Left forelimb (tissue), 1 donor: ENCODE results near the gene SCN9A.
"Not testable (repeated sequence)": the region's sequence is repeated elsewhere in the genome, so short reads cannot be mapped to it uniquely, and the experiment has no call there.

Experiments used
- DNase-seq: peaks from one replicate; pipeline ENCODE4 v3.0.0-alpha.2; 2018; ENCODE audit warnings: low spot score

Gene SCN9A

DNA sequence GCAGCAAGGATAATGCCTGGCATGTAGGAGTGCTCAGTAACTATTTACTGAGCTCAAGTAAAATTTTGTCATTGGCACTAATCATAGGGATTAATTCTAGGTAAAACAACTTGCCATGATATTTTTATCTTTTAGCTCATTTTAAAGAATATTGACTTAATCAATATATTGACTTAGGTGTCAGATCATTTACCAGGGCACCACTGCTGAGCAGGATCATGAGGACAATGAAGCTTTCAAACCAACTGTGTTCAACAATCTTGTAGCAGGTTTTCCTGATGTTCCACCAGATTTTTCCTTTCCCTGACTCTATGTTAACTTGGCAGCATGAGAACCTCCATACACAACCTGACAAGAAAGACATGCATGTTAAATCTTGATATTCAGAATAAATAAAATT is 133.4 kb downstream of the SCN9A start:
- no peak for DNase-seq

DNA sequence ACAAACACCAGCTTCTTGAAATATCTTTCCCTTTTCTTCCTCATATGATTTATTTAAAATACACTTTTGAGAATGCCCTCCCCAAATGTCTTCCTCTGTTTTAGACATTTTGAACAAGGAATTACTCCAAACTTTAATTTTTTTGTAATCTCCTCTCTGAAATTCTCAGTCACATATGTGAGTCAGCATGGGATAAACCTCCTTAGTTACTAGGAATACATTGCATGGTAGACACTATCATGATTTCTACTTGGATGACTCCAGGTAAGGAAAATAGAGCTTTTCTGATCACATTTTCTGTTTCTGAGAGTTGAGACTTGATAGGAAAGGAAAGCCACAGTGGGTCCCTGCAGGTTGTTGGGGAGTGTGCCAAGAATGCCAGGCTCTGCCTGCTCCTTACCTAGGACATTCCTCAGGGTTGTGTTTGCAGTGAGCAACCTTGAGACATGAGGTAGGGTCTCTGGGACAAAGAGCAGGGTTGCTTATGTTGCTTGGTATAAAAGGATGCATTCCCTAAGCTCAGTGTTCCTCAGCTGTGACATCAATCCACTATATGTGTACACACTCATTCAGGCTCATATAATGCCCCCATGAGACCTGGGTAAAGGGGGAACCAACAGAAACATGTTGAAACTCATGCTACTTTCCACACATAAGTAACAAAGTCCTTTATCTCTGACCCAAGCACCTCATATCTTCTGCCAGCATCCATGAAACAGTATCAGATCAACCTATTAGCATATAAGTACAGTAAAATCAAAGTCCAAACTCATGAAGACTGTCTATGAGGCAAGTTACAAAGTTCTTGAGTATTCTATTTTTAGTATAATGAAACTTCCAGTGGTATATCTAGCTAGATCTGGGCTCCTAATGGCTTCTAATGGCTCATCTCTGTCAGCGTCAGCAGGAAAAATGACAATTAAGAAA is 135.1 kb downstream of the SCN9A start:
- DNase-seq, result no peak

DNA sequence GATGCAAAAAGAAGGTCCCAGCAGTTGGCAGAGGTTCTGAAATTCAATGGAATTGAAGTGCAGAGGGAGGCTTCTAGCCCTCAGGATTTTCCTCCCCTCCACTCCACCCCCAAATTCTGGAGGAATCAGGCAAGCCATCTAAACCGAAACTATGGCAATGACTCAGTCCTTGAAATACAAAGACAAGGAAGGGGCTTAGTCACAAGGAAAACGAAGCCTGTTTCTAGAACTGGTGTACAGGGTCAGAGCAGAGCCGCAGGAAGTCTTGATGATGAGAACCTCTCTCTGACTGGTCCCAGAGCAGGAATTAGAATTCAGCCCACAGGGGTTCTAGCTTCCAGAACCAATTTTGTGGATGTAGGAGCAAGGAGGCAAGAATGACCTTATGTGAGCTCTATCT is 136.2 kb downstream of the SCN9A start:
- DNase-seq, result no peak

DNA sequence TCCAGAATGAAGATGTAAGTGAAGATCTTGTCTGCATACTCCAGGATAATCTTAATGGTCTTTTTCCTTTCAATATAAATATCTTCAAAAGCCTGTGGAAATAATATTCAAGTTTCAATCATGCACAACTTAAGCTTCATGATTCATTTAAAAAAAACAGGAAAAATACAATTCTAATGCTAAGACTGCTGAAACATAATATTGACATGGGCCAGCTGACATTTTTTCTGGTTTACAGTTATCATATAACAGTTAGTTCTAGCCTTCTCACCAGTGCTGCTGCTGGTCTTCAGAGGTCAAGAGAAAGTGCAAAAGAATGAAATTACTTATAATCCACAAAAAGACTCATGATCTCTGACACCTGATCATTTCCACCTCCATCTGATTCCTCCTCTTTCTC is 137.6 kb downstream of the SCN9A start:
- DNase-seq, result no peak

DNA sequence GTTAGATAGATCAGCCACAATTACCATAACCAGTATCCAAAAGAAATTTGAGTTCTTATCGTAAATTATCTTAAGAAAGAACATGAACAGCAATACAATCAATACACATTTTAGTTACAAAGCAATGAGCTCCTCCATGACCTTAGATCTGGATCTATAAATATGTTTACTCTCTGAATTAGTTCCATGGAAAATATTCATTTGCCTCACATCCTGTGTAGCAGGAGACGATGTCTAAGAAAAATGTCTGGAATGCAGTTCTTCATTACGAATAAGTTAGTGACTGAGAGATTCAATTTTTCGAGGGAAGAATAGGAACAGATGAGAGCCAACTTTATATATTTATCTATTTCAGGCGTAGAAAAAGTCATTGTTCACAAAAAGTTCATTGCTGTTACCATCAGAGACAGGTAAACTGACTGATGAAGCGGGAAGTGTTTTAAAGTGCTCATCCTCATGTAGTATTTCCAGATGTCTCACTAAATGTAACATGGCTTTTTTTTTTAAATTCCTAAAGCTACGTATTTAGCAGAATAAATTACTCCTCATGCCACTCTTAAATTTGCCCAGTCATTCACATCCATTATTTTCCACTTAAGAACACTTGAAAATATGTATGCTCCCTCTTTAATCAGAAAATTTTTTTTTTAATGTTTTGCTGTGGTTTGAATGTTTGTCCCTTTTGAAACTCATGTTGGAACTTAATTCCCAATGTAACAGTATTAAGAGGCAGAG is 141.5 kb downstream of the SCN9A start:
- DNase-seq, result no peak

DNA sequence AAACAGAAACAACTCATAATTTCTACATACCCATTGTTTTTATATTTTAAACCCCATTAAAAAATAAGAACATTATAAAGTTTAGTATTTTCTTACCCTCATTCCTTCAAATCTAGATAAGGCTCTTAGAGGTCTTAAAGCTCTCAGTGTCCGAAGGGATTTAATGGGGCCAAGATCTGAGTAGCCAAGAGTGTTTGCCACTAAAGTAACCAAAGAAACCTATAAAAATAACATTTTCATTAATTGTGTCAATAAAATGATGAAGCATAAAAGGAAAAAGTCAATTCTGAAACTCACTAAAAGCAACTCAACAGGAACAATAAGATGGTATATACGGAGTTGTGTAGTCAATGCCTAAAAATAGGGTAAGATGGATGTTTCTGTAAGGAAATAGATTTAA is 142.5 kb downstream of the SCN9A start:
- no peak for DNase-seq

DNA sequence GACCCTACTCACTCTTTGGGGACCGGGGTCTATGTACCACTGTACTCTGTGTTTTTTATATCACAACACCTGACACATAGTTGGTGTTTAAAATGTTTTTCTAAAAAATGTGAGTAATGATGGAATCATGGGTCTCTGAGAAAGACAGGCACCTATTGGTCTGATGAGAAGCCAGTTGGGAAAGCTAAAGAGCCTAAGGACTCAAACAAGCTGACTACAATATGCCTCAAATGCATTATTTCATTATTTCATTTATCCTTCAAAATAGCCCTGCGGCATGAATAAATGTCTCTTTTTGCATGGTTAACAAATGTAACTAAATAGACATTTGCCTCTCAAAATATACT is 145.0 kb downstream of the SCN9A start:
- DNase-seq, result no peak

DNA sequence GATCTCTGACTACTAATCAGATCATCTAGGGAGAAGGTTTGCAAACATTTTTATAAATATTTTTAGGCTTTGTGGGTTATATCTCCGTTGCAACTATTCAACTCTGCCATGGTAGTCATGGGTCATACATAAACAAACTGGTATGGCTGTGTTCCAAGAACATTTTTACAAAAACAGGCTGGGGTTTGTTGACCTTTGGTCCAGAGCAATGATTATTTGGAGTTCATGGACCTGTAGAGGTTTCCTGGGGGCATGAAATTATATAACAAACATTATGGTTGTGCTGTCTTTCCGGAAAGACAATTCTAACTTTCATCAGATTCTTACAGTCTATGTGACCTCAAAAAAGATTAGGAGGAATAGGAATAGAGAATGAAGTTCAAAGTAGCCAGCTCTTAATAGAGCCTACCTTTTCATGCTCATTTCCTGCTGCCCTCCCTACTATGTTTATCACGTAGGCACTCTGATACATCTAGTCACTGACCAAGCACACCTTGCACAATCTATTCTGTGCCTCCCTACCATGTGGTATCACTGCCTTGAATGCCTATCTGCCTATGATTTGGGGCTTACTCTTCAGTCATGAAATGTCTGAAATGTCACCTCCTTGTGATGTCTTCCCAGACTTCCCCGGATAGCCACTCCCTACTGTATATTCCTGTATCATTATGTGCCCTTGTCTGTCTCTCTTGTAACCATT is 145.6 kb downstream of the SCN9A start:
- DNase-seq, result no peak

DNA sequence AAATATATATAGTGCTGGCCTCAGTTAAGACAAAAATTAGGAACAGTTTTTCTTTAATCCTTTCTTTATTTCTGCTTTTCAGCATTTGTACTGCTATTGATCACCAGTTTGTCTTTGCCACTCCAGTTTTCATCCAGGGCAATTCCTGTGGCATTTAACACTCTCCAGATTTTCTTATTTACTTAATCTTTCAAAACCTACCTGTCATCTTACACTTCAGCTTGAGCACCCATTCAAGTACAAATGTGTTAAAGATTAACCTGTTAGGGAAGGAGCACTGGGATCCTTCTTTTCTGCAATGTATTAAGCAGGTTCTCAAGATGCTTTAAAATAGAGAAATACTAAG is 146.1 kb downstream of the SCN9A start:
- DNase-seq, result no peak

DNA sequence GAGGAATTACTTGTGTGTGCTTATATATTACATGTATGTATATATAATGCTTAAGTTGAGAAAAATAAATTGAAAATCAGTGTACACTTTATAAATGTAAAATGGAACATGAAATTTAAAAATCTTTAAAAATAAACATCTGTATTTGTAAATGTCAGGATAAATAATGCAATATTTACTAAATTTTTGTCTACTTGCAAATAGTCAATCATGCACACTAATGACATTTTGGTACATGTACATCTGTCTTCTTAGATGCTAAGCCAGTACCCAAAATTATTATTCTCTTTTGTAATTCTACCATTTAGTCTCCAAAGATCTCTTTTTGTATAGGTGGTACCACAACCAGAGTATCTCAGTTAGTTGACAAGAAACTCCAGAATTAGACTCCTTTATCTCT is 151.5 kb downstream of the SCN9A start:
- DNase-seq, result no peak

DNA sequence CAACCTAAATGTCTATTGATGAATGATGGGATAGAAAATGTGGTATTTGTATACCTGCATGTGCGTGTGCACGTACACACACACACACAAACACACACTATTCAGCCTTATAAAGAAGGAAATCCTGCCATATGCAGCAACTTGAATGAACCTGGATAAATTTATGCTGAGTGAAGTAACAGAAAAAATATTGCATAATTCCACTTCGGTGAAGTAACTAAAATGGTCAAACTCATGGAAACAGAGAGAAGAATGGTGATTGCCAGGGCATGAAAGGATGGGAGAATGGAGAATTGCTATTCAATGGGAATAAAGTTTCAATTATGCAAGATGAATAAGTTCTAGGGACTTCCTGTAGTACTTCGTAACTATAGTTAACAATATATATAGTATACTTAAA is 152.4 kb downstream of the SCN9A start:
- no peak for DNase-seq

DNA sequence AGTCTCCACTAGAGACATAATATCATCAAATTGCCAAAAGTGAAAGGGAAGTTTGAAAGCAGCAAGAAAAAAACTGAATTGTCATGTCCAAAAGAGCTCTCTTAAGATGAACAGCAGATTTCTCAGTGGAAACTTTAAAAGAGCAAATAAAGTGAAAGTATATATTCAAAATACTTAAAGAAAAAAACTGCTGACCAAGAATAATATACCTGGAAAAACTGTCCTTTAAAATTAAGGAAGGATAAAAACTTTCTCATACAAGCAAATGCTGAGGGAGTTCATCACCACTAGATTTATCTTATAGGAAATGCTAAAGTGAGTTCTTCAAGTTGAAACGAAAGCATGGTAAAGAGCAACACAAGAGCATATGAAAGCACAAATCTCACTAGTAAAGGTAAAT is 164.7 kb downstream of the SCN9A start:
- DNase-seq, result no peak

DNA sequence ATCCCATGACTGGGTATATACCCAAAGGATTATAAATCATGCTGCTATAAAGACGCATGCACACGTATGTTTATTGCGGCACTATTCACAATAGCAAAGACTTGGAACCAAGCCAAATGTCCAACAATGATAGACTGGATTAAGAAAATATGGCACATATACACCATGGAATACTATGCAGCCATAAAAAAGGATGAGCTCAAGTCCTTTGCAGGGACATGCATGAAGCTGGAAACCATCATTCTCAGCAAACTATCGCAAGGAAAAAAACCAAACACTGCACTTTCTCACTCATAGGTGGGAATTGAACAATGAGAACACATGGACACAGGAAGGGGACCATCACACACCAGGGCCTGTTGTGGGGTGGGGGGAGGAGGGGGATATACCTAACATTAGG is 165.8 kb downstream of the SCN9A start:
- not testable (repeated sequence) for DNase-seq

DNA sequence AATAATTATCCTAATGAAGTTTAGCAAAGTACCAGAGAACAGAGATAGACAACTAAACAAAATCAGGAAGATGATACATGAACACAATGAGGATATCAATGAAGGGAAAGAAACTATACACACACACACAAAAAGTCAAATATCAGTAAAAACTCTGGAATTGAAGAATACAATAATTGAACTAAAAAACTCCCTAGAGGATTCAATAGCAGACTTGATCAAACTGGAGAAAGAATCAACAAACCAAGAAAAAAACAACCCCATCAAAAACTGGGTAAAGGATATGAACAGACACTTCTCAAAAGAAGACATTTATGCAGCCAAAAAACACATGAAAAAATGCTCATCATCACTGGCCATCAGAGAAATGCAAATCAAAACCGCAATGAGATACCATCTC is 166.4 kb downstream of the SCN9A start:
- not testable (repeated sequence) for DNase-seq

DNA sequence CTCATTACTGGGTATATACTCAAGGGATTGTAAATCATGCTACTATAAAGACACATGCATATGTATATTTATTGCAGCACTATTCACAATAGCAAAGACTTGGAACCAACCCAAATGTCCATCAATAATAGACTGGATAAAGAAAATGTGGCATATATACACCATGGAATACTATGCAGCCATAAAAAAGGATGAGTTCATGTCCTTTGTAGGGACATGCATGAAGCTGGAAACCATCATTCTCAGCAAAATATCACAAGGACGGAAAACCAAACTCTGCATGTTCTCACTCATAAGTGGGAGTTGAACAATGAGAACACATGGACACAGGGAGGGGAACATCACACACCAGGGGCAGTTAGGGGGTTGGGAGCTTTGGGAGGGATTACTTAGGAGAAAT is 169.6 kb downstream of the SCN9A start:
- DNase-seq, result not testable (repeated sequence)

DNA sequence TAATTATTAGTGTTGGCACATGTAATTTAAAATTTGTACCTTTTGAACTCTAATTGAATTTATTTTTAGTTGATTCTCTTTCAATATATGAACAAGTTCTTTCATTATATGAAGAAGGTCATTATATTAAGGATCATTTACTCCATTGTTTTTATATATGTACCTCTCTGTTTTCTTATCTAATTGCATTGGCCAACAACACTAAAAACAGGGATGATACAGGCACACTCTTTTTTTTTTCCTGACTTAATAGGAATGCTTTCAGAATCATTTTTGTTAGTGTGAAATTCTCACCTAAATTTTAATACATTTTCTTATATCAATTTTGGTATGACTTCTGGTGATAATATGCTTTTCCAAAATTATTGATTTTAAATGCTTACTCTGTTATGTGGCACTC is 173.0 kb downstream of the SCN9A start:
- no peak for DNase-seq

DNA sequence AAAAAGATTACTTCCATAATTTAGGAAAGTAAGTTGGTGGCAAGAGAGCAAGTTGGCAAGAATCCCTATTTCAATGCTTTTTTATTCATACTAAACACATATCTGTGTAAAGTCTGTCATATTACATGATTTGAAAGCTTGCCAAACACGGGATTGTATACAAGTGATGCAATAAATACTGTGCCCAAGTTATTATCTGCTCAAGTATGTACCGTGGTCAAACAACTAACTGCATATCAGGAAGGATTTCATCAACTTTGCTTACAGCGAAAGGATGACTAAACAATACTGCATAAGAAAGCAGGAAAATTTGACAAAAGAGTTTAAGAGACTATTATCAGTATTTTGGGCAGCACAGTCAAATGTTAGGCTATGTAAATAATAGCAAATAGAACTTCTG is 178.3 kb downstream of the SCN9A start:
- no peak for DNase-seq

DNA sequence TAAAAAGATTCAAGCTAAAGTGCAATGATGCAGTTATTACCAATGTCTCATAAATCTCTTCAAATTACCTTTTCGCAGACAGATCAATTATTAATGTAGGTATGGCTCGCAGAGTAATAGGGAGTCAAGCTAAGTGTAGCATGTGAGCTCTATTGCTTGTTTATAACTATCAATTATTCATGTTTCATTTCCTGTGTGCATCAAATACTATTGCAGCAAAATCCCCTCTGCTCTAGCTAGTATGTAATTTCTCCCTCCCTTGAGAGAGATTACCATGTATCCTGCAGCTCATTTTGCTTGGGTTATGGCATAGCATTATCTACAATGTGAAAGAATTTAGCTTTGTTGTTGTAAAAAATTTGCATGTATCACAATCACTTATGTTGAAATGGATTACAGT is 182.3 kb downstream of the SCN9A start:
- DNase-seq, result no peak

DNA sequence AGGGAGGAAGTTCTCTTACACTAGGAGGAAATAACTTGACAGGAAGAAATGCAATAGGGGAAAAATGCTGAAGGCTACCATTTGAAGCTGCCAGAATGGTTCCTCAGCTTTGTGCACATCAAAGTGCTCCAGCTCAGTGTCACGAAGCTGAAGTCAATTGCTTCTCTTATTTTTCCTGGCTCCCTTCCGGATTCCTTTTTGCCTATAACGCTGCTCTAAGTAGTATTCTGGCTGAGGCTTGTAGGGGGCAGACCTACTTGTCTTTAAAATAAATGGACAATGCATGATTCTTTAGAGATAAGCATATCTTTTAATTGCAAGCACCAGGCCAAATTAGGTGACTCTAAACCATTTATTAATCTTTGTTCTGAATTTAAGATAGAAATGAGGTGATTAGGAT is 187.7 kb downstream of the SCN9A start:
- DNase-seq, result no peak

DNA sequence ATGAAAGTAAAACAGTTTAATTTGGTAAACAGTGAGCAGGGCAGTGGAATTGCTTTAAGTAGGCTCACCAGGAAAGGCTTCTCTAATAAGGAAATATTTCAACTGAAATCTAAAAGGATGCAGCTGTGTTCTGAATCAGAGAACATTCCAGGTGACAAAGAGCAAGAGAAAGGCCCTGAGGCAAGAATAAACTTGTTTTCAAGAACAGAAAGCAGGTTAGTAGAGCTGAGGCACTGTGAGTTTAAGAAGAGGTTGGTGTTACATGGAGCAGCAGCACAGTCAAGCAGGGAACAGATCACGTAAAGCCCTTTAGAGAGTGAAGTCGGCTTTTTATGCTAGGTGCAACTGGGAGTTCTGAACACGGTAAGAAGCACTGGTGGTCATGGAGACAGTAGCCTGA is 191.0 kb downstream of the SCN9A start:
- DNase-seq, result no peak

DNA sequence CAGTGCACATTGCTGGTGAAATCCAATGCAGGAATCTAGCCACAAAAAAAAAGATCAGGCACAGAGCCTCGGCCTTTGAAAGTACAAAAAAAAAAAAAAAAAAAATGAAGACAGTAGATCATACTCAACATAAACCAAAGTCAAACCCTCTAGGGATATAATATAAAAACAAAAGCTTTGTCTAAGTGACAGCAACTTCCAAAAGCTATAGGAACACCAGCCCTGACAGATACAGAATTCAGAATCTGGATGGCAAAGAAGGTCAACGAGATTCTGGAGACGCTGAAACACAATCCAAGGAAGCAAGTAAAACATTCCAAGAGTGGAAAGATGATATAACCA is 194.0 kb downstream of the SCN9A start:
- no peak for DNase-seq

DNA sequence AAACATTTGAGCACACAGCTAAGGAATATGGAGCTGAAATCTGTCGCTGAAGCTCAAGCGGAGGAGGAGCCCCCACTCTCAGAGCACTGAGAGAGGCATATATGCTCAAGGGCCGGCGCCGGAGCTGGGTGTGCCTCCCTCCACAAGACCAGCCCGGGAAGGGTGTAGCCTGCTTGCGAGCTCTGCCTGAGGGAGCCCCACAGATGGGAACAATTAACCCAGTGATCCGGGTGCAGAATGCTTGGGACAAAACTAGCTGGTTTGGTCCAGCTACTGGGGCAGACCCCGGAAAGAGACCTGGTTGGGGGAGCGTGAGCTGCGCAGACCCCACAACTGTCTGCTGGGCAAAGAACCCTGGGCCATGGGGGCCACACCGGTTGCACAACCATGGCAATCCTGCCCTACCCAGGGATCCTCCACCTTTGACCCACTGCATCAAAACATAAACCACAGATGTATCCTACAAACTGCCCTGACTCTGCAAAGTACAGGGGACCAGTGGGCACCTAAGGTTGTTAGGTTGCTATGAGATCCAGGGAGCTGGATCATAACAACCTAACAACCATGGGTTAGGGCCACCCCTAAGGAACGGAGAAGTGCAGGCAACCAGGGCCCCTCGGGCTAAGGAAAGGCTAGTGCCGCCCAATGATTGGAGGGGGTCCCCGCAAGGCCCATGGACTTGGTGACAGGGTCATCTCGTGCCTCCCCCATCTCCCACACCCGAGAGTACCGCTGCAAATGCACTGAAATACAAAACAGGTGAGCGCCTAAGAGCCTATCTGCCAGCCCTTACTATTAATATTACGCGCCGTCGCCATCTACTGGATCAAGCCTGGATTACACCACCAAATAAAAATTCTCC is 194.6 kb downstream of the SCN9A start:
- DNase-seq, result peak; percentile 59
